ENCODE measurements around the gene GAS2L1.

- TF ChIP-seq CTCF (IDR thresholded peaks at IDR 0.05) (no peak), ZFX (IDR thresholded peaks at IDR 0.05; ENCODE audit: borderline replicate concordance) (no peak)
These were observed 17.2 kb downstream of the GAS2L1 start for GRCh38 chr22:29323641-29324040.

All from 22Rv1 (cell line).